C1 segment of cervical spinal cord (tissue), 14 donors: ENCODE data around the gene ATXN1.

Experiments
- DNase-seq, 14 donors: peaks; one replicate each; lab custom pipeline; 2025; lab: John Stamatoyannopoulos, UW

ATXN1 gene

GRCh38 chr6:16367571-16367970, 393.7 kb downstream of the ATXN1 start:
- DNase-seq: no peak

- no peak for DNase-seq
These were observed 397.5 kb downstream of the ATXN1 start for GRCh38 chr6:16363749-16364148.

DNA sequence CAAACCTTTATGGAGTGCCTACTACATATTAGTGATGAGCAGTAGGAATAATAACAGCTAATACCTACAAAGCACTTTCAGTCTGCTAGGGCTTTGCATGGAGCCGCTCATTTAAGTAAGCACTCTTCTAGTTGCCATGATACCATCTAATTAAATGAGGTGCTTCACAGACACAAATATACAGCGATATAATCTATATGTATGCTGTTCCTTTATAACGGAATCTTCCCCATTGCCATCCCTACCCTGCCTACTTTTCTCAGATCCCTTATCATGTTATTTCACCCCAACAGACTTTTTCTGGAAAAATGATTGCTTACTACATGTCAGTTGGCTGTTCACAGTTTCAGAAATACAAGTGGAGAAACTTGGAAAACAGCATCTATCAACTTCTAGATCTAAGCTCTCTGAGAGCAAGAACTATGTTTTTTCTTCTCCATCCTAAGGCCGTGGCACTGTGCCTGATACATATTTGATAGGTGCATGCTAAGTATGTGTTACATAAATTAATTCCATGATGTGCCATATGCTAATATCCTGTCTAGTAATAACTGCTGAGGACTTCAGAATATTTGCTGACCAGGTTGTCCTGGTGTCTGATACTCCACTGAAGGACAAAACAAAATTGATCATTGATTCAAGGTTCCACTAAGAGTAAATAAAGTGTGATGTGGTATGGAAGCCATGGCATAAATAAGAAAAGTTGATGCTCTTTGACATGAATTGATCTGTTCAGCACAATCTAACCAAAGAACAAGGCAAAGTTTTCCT, 398.3 kb downstream of the ATXN1 start:
- no peak for DNase-seq

GRCh38 chr6:16362296-16362695, 399.0 kb downstream of the ATXN1 start:
- DNase-seq: no peak

DNA sequence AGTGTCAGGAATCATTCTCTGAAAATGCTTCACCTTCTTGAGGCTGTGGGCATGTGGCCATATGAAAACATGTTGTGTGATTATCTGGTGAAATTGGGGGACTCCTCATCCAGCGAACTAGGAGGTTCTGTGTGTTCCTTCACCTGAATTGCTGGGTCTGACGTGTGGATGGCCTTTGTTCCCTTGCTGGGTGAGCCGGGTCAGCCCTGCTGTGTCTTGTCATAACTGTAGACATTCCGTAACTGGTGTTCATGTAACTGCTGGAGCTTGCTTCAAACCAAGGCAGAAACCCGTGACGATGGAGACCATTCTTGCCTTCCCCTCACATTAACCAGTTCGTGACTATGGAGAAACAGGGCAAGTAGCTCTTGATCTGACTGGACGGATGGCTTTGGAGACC, 399.4 kb downstream of the ATXN1 start:
- no peak for DNase-seq

DNA sequence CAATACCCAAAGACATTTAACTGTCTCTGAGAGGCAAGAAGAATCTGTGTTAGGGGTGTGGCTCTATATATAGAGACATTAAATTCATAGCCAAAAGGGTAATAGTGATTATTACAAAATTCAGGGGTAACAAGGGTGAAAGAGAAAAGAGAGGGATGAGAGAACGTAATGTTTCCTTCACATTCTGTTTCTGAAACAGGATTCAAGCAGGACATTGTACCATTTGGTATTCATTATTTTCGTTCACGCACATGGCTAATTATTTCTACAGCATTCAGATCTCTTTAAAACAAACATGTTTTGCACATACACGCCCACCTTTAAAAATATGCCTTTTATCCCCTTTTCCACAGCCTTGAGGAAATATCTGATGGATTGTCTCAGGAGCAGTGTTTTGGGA, 400.1 kb downstream of the ATXN1 start:
- DNase-seq: no peak

DNA sequence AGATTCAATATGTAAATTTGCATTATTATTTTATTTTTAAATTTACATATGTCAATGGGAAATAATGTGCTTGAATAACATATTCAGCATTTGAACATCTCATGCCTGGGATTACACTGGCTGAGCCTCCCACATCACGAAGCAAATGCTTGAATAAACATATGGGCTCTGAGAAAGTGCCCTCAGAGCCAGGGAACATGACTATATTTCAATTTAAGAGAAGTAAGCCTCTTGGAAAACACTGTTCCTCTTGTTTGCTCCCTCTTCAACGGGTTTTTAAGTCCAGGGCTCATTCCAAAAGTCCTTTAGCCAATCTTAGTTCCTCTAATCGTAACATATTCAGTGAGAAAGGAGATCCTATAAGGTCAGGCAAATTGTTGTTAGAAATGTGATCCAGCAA, 400.9 kb downstream of the ATXN1 start:
- no peak for DNase-seq

GRCh38 chr6:16359563-16359962, 401.7 kb downstream of the ATXN1 start:
- no peak for DNase-seq

- no peak for DNase-seq
These were observed 402.6 kb downstream of the ATXN1 start for GRCh38 chr6:16358531-16359138.

- DNase-seq: no peak
These were observed 405.4 kb downstream of the ATXN1 start for GRCh38 chr6:16355699-16356446.

DNA sequence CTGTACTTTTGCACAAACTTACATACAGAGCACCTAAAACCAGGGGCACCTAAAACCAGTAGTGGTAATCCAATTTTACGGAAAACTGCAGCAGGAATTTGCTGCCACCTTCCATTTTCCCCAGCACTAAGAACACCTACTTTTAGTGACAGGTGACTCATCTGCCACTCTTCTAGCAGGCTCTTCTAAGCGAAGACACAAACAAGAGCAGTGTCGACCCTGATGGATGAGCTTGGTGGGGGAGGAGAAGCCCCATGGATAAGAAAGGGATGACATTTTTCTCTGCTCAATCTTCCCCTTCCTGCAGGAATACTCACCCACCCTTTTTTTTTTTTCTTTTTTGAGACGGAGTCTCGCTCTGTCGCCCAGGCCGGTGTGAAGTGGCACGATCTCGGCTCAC, 406.0 kb downstream of the ATXN1 start:
- DNase-seq: no peak

DNA sequence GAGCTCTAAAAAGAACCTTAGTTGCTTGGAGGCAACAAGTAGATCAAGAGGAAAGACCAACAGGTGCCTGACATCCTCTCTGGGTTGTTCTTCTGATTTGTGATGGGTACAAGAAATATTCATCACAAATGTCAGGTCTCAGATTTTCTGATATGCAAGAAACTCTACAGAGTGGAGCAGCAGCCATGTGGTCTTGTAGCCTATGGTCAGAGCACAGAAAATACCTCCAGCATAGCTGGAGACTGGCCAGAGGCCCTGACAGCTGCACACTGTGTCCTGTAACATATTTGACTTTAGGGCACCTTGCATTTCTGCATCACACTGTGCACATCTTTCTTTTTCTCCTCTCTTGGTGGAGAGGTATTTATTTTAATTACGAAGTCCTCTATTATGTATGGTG, 406.6 kb downstream of the ATXN1 start:
- no peak for DNase-seq

DNA sequence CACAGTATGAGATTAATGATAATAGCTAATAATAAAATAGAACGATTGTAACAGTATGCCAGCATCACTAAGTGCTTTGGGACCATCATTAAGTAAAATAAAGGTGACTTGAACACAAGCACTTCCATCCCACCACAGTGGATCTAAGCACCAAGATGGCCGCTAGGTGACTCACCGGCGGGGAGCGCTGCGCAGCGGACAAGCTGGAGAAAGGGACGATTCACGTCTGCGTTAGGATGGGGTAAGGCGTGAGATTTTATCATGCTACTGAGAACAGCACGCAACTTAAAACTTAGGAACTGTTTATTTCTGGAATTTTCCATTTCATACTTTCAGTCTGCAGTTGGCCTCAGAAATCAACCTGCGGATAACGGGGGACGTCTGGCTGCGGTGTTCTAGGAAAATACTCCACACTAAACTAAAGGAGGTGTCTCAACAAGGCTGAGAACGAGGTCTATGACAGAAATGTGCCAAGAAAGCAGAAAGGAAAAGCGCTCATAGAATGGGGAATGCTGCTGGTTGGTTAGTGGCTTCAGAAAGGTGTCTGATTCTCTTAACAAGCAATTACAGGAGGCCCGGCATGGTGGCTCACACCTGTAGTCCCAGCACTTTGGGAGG, 408.3 kb downstream of the ATXN1 start:
- no peak for DNase-seq

GRCh38 chr6:16352258-16352635, 409.0 kb downstream of the ATXN1 start:
- no peak for DNase-seq

GRCh38 chr6:16349544-16349943, 411.7 kb downstream of the ATXN1 start:
- no peak for DNase-seq

DNA sequence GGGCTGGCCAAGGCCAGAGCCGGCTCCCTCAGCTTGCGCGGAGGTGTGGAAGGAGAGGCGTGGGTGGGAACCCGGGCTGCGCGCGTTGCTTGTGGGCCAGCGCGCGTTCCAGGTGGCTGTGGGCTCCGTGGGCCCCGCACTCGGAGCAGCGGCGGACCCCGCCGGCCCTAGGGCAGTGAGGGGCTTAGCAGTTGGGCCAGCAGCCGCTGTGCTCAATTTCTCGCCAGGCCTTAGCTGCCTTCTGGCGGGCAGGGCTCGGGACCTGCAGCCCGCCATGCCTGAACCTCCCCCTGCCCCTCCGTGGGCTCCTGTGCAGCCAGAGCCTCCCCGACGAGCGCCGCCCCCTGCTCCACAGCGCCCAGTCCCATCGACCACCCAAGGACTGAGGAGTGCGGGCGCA, 414.4 kb downstream of the ATXN1 start:
- DNase-seq: no peak

- DNase-seq: no peak
These were observed 415.6 kb downstream of the ATXN1 start for GRCh38 chr6:16345449-16346330.

- no peak for DNase-seq
These were observed 416.5 kb downstream of the ATXN1 start for GRCh38 chr6:16344756-16345155.

GRCh38 chr6:16343593-16343992, 417.7 kb downstream of the ATXN1 start:
- no peak for DNase-seq

- no peak for DNase-seq
These were observed 422.0 kb downstream of the ATXN1 start for GRCh38 chr6:16339265-16339587.

- DNase-seq: peak in 4 of 14 donors; percentile 6 to 34 (median 14)
These were observed 422.5 kb downstream of the ATXN1 start for GRCh38 chr6:16338577-16339264.
